B cell (primary cell): Measurements from ENCODE around the gene UBL5. TPM values are rescaled to one million over a fixed set of nuclear protein-coding genes. Genes with fewer than 3 reads are reported as not detected.
A peak's percentile ranks its signal among the peaks of the same experiment; 100 is the strongest.

ENCODE experiments used
- ATAC-seq: fragments of 200-7000 bp; cut with Tn5 transposase; one replicate; pipeline ENCODE4 v1.10.0; 2021; ENCODE audit warnings: low read depth, mild to moderate bottlenecking, moderate number of reproducible peaks, moderate library complexity
- CTCF ChIA-PET: fragments of 350-600 bp; sonication (Branson Sonifier 250); formaldehyde crosslinking; loops from one replicate; lab custom pipeline; 2021; ENCODE audit warnings: antibody characterized with exemption, inconsistent platforms; lab: Charles Lee
- POLR2A ChIA-PET: fragments of 350-600 bp; sonication (Branson Sonifier 250); formaldehyde crosslinking; loops from one replicate; lab custom pipeline; 2021; ENCODE audit warnings: antibody characterized with exemption; lab: Charles Lee
- DNase-seq: peaks from one replicate; pipeline ENCODE4 v3.0.0; 2013
- H2AFZ ChIP-seq: 2 replicates; pipeline ENCODE4 v1.6.1; 2012; ENCODE audit warnings: mild to moderate bottlenecking, low read depth, low read length; ENCODE audit not compliant: insufficient read depth, poor library complexity, severe bottlenecking
- H3K27ac ChIP-seq, 2 donors: 1 replicate in 1 of 2; 2 replicates in 1 of 2; pipeline ENCODE4 v1.5.1; 2012 to 2013; ENCODE audit warnings: low read length in 2 of 2, mild to moderate bottlenecking in 2 of 2, moderate library complexity in 1 of 2
- H3K27me3 ChIP-seq, 4 experiments: fragments of 200-600 bp in 1 of 4; sonication (generic) in 1 of 4; replicated peaks in 1 of 4; 1 replicate in 2 of 4; 2 replicates in 2 of 4; pipeline versions ENCODE4 v1.6.1 to v1.7.0; 2013 to 2016; ENCODE audit warnings: low read length in 3 of 4, mild to moderate bottlenecking in 2 of 4, mixed read lengths in 1 of 4, moderate library complexity in 1 of 4; ENCODE audit not compliant: insufficient read depth in 4 of 4, control insufficient read depth in 3 of 4; ENCODE audit errors: control extremely low read depth in 1 of 4
- H3K36me3 ChIP-seq, 2 experiments: replicated peaks in 1 of 2; 1 replicate in 1 of 2; 2 replicates in 1 of 2; pipeline versions ENCODE4 v1.6.1 to v1.7.1; 2013; ENCODE audit warnings: low read length in 1 of 2; ENCODE audit not compliant: insufficient read depth in 2 of 2, control insufficient read depth in 1 of 2; ENCODE audit errors: control extremely low read depth in 1 of 2, extremely low read depth in 1 of 2
- H3K4me1 ChIP-seq, 2 donors: fragments of 200-600 bp in 1 of 2; sonication (generic) in 1 of 2; 1 replicate in 1 of 2; 2 replicates in 1 of 2; pipeline versions ENCODE4 v1.5.1 to v1.6.1; 2013 to 2017; ENCODE audit warnings: low read length in 2 of 2; ENCODE audit not compliant: control insufficient read depth in 2 of 2, insufficient read depth in 2 of 2
- H3K4me2 ChIP-seq: replicated peaks from 2 replicates; pipeline ENCODE3; 2012; ENCODE audit warnings: mild to moderate bottlenecking, low read depth, low read length; ENCODE audit not compliant: poor library complexity, severe bottlenecking
- H3K4me3 ChIP-seq, 5 experiments: fragments of 200-600 bp in 1 of 5; sonication (generic) in 1 of 5; 1 replicate in 3 of 5; 2 replicates in 2 of 5; pipeline versions ENCODE4 v1.5.1 to v1.7.0; 2011 to 2016; ENCODE audit warnings: low read length in 4 of 5, mild to moderate bottlenecking in 4 of 5, low read depth in 2 of 5, control low read depth in 1 of 5, moderate library complexity in 1 of 5; ENCODE audit not compliant: insufficient read depth in 1 of 5; ENCODE audit errors: control extremely low read depth in 1 of 5, extremely low read depth in 1 of 5
- H3K79me2 ChIP-seq: fragments of 200-600 bp; sonication (generic); one replicate; pipeline ENCODE4 v1.6.0; 2016; ENCODE audit warnings: low read length; ENCODE audit not compliant: control insufficient read depth, insufficient read depth
- H3K9ac ChIP-seq: fragments of 200-600 bp; sonication (generic); 2 replicates; pipeline ENCODE4 v1.6.1; 2017; ENCODE audit warnings: mild to moderate bottlenecking, low read length, moderate library complexity
- H3K9me3 ChIP-seq, 3 donors: one replicate each; pipeline versions ENCODE4 v1.6.1 to v1.7.1; 2013; ENCODE audit warnings: low read length in 2 of 3; ENCODE audit not compliant: control insufficient read depth in 2 of 3, insufficient read depth in 1 of 3; ENCODE audit errors: control extremely low read depth in 1 of 3
- H4K20me1 ChIP-seq: 2 replicates; pipeline ENCODE4 v1.6.0; 2012; ENCODE audit warnings: mild to moderate bottlenecking, low read length; ENCODE audit not compliant: insufficient read depth, control insufficient read depth, poor library complexity, severe bottlenecking
- H3K27ac Mint-ChIP-seq: one replicate; pipeline ENCODE4 v1.8.0; 2021; ENCODE audit warnings: mixed read lengths
- H3K27me3 Mint-ChIP-seq: one replicate; pipeline ENCODE4 v1.8.0; 2021; ENCODE audit warnings: mixed read lengths
- H3K4me1 Mint-ChIP-seq: one replicate; pipeline ENCODE4 v1.8.0; 2021; ENCODE audit warnings: mixed read lengths
- H3K4me3 Mint-ChIP-seq: one replicate; pipeline ENCODE4 v1.8.0; 2021; ENCODE audit warnings: mixed read lengths
- H3K9me3 Mint-ChIP-seq: one replicate; pipeline ENCODE4 v1.8.0; 2022; ENCODE audit warnings: mixed read lengths; ENCODE audit not compliant: insufficient read depth
- EZH2 ChIP-seq: IDR thresholded peaks from 2 replicates; pipeline ENCODE4 v1.6.1; 2012; ENCODE audit warnings: borderline replicate concordance, low read depth, mild to moderate bottlenecking, moderate library complexity, low read length; ENCODE audit not compliant: insufficient read depth, poor library complexity, severe bottlenecking
- WGBS: methylation state at CpG from one replicate; pipeline ENCODE4 v1.1.5; 2013; ENCODE audit warnings: missing lambda C conversion rate; ENCODE audit not compliant: insufficient coverage; 5-methylcytosine and 5-hydroxymethylcytosine counted together
- intact Hi-C: fragments of 100-400 bp; cut with micrococcal nuclease; formaldehyde crosslinking; loops from one replicate; pipeline ENCODE4 v1.10.0; 2022
- polyA plus RNA-seq: library from polyadenylated mRNA; depleted of rRNA; stranded (reverse); fragments of >200 nt; gene quantifications from 2 replicates; pipeline ENCODE4 v1.2.3, GENCODE V29; 2012
- total RNA-seq, 2 donors: library from RNA; stranded (reverse); fragments of 120-200 nt in 1 of 2; gene quantifications; 1 replicate in 1 of 2; 2 replicates in 1 of 2; pipeline versions ENCODE4 v1.2.3 to v1.2.4, GENCODE V29; 2013 to 2022
- TF ChIP-seq, protein P1 (sequence below): fragments of 200-600 bp; IDR thresholded peaks from one replicate; pipeline ENCODE4 v1.8.0; 2022; ENCODE audit warnings: antibody characterized with exemption, mild to moderate bottlenecking

The UBL5 gene
- total and polyA plus RNA-seq, 2 donors (not counting 1 experiment from before 2014, with no cell fraction given) = 183 to 315 TPM

DNA sequence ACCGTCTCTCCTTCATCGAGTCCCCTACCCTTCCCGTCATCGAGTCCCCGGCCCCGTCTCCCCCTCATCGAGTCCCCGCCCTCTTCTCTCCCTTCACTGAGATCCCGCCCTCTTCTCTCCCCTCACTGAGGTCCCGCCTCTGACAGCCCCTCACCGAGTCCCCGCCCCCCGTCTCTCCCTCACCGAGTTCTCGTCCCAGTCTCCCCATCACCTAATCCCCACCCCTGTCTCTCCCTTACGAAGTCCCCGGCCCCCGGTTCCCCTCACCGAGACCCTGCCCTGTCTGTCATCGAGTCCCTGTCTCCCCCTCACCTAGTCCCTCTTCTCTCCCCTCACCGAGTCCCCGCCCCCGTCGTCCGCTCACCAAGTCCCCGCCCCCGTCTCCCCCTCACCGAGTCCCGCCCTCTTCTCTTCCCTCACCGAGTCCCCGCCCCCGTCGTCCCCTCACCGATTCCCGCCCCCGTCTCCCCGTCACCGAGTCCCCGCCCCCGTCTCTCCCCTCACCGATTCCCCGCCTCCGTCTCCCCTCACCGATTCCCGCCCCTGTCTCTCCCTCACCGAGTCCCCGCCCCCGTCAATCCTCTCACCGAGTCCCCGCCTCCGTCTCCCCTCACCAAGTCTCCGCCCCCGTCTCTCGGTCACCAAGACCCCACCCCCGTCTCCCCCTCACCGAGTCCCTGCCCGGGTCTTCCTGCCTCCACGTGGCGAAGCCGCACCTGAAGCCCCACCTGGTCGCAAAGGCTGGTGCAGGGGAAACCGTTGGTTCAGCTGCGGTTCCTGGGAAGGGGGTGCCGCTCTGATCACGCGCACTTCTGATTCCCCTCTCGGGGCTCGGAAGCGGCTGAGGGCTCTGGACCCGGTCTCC is 35.3 kb upstream of the UBL5 start:
- intact Hi-C loops = loop anchor here (1.0 to 10.0 kb wide), 9 partner anchors 24 to 483 kb away; partner anchors contain the start of genes FBXL12, PIN1, ZNF121 and ZNF559
- H3K79me2 ChIP-seq = no peaks in the 10 kb centered on the region
- H3K27ac ChIP-seq = peak overlapping the region; percentile 84 to 94
- no peaks in the 10 kb centered on the region for H3K27me3 ChIP-seq
- H3K4me1 ChIP-seq = peaks cover 3 to 23% of the 10 kb centered on the region in 2 donors
- H3K36me3 ChIP-seq = no peaks in the 10 kb centered on the region
- Mint-ChIP-seq H3K9me3 (peaks cover 2% of the 10 kb centered on the region), H3K4me1 (peaks cover 17% of the 10 kb centered on the region), H3K4me3 (peak overlapping the region; percentile 90), H3K27ac (peak overlapping the region; percentile 86), H3K27me3 (no peaks in the 10 kb centered on the region)
- no peak for TF ChIP-seq EZH2
- TF ChIP-seq, protein P1, sequence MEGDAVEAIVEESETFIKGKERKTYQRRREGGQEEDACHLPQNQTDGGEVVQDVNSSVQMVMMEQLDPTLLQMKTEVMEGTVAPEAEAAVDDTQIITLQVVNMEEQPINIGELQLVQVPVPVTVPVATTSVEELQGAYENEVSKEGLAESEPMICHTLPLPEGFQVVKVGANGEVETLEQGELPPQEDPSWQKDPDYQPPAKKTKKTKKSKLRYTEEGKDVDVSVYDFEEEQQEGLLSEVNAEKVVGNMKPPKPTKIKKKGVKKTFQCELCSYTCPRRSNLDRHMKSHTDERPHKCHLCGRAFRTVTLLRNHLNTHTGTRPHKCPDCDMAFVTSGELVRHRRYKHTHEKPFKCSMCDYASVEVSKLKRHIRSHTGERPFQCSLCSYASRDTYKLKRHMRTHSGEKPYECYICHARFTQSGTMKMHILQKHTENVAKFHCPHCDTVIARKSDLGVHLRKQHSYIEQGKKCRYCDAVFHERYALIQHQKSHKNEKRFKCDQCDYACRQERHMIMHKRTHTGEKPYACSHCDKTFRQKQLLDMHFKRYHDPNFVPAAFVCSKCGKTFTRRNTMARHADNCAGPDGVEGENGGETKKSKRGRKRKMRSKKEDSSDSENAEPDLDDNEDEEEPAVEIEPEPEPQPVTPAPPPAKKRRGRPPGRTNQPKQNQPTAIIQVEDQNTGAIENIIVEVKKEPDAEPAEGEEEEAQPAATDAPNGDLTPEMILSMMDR = no peak
- ATAC-seq (peak; percentile 64), DNase-seq (peak; percentile 96)
- peak overlapping the region; percentile 90 for H2AFZ ChIP-seq
- peak overlapping the region; percentile 92 for H3K4me2 ChIP-seq
- under 1% methylated on average over 47 of the region's 70 CpGs for WGBS
- peak overlapping the region; percentile 47 to 93 (median 72) for H3K4me3 ChIP-seq
- CTCF ChIA-PET = interaction anchor here (1.2 to 1.5 kb wide), 2 partner anchors 24 to 35 kb away, joined by 4 to 8 read pairs; partner anchors contain the start of genes UBL5 and ZNF846
- H3K9me3 ChIP-seq = peaks cover 0 to 10% (median 0%) of the 10 kb centered on the region in 3 donors
- POLR2A ChIA-PET = interaction anchor here (0.6 to 1.5 kb wide), 3 partner anchors 19 to 26 kb away, joined by 3 to 4 read pairs (median 4); partner anchors contain the start of genes FBXL12 and ZNF846
- peak overlapping the region; percentile 89 for H3K9ac ChIP-seq
- H4K20me1 ChIP-seq = no peaks in the 10 kb centered on the region
